IPS-NIHi11 (cell line): Measurements from ENCODE around the gene FBXL16.

Experiments used
- DNase-seq: peaks from one replicate; pipeline ENCODE4 v3.0.0; 2012; ENCODE audit warnings: mixed read lengths, low spot score

The FBXL16 gene

GRCh38 chr16:676913-677312 is 28.7 kb downstream of the FBXL16 start:
- no peak for DNase-seq

DNA sequence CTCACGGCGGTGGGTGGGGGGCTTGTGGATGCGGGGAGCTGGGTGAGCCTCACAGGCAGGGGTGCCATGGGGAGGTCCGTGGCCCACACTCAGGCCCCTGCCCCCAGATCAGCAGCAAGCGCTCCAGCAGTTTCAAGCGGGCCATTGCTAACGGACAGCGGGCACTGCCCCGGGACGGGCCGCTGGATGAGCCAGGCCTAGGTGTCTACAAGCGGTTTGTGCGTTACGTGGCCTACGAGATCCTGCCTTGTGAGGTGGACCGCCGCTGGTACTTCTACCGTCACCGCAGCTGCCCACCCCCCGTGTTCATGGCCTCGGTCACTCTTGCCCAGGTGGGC is 29.1 kb downstream of the FBXL16 start:
- no peak for DNase-seq

DNA sequence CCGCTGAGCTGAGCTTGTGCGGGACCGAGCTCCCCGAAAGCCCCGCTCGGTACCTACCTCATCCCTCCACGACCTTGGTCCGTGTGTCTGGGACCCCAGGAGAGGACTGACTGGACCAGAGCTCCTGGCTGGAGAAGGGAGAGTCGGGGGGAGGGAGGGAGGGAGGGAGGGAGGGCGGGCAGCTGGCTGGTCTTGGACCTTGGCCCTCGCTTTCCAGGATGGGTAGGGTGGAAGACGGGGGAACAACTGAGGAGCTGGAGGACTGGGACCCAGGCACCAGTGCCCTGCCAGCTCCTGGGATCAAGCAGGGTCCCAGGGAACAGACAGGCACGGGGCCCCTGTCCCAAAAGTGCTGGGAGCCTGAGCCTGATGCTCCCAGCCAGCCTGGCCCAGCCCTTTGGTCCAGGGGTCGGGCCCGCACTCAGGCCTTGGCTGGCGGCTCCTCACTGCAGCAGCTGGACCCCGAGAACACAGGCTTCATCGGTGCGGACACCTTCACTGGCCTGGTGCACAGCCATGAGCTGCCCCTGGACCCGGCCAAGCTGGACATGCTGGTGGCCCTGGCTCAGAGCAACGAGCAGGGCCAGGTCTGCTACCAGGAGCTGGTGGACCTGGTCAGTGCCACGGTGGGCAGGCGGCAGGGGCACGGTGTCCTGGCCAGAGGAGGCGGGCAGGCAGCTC is 29.6 kb downstream of the FBXL16 start:
- DNase-seq: no peak

GRCh38 chr16:674968-675883 is 30.4 kb downstream of the FBXL16 start, which contains the start of gene RHBDL1:
Gene RHBDL1, plus strand, starts transcription at chr16:675671. Its CDS starts 120 bp downstream, at chr16:675791.
- DNase-seq: peak; percentile 64

- no peak for DNase-seq
Measured at GRCh38 chr16:674214-674881, 31.3 kb downstream of the FBXL16 start.

DNA sequence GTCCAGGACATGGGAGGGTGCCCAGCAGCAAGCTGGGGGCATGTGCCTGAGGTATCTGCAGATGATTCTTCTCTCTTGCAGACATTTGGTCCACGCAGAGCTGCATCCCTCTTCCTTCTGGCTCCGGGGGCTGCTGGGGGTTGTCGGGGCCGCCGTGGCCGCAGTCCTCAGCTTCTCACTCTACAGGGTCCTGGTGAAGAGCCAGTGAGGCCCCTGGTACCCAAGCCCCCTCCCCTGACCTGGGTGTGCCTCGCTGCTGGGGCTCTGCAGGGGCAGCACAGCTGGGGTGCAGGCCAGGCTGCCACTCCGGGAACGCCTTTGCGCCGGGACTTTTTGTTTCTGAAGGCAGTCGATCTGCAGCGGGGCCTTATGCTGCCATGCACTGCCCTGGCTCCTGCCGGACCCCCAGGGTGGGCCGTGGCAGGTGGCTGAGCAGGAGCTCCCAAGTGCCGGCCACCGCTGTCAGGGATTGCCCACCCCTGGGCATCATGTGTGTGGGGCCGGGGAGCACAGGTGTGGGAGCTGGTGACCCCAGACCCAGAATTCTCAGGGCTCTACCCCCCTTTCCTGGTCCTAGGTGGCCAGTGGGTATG is 32.1 kb downstream of the FBXL16 start:
- no peak for DNase-seq

GRCh38 chr16:672851-673250 is 32.8 kb downstream of the FBXL16 start:
- no peak for DNase-seq

- no peak for DNase-seq
Measured at GRCh38 chr16:672371-672770, 33.2 kb downstream of the FBXL16 start.

GRCh38 chr16:671353-672131 is 34.1 kb downstream of the FBXL16 start:
- no peak for DNase-seq

DNA sequence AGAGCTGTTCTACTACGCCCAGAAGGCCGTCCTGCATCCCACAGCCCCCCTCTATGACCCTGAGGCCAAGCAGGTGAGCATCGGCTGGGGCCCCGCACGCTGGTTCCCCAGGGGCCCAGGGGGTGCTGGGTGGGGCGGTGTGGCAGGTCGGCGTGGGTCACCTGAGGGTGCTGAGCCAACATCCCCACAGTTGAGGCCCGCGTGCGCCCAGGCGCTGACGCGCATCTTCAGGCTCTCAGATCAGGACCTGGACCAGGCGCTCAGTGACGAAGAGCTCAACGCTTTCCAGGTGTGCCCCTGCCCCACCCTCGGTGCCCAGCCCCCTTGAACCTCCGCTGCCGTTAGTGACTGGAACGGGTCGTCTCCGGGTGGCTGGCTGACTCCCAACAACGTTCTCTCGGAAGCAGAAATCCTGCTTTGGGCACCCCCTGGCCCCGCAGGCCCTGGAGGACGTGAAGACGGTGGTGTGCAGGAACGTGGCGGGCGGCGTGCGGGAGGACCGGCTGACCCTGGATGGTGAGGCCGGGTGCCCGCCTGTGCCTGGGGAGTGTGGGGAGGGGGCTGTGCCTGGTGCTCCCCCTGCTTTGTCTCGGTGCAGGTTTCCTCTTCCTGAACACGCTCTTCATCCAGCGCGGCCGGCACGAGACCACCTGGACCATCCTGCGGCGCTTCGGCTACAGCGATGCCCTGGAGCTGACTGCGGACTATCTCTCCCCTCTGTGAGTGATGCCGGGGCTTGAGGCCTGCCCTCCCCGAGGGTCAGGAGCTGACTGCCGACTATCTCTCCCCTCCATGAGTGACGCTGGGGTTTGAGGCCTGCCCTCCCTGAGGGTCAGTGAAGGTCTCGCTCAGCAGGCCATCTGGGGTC is 34.9 kb downstream of the FBXL16 start:
- no peak for DNase-seq

DNA sequence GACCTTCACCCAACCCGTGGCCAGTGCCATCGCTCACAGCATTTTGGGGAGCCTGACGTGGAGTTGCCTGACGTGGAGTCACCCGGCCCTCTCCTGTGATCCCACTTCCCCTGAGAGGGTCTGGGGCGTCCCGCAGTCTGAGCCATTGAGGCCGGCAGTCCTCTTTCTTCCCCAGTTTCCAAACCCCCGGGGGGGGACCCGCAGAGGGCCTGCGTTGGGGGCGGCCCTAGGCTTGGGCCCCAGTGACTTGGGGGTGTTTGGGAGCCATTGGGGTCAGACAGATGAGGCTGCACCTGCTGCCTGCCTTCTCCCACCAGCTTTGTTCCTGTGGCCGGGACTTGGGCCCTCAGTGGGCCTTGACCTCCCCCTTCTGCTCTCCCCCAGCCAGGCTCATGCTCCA is 35.9 kb downstream of the FBXL16 start:
- DNase-seq: no peak

DNA sequence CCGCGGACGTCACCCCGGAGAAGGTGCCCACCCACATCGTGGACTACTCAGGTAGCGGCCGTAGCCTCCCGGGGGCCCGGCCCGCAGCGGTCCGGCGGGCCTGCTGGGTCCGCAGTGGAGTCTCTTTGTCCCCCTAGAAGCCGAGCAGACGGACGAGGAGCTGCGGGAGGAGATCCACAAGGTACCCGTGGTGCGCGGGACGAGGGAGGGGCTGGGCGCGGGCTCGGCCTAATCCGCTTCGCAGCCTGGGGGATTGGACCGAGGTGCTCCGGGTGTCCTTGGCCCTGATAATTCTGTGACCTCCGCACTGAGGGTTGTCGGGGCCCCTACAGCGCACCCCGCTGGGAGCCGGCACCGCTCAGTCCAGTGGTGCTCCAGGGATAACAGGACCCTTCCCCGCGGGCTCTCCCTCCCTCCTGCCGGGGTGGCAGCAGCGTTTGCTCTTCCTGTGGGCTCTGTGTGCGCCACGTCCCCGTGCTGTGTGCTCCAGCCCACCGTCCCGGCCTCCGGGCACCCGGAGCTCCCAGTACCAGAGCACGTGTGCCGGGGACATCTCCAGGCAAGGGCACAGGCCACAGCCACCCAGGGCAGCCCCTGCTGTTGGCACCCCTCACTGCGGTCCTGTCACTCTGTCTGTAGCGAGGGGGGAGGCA is 37.0 kb downstream of the FBXL16 start:
- DNase-seq: no peak

GRCh38 chr16:667780-668518 is 37.7 kb downstream of the FBXL16 start, which contains the start of gene RHOT2:
Gene RHOT2, plus strand, starts transcription at chr16:668132. Its CDS starts 68 bp downstream, at chr16:668200.
- peak; percentile 92 for DNase-seq

GRCh38 chr16:667113-667779 is 38.4 kb downstream of the FBXL16 start:
- no peak for DNase-seq

DNA sequence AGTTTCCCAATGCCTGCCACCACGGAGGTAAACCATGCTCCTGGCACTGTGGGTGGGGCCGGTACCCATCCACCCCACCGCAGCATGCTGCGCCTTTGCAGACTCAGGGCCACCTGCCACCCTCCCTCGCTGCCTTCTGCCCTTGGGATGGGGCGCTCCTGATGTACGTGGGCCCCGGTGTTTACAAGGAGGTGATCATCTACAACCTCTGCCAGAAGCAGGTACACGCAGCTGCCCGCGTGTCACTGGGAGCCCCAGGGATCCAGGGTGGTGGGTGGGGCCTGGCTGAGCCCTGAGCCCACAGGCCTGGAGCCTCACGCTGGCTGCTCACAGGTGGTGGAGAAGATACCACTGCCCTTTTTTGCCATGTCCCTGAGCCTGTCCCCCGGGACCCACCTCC is 39.0 kb downstream of the FBXL16 start:
- no peak for DNase-seq

GRCh38 chr16:662597-662996 is 43.0 kb downstream of the FBXL16 start:
- DNase-seq: no peak

- DNase-seq: no peak
Measured at GRCh38 chr16:662095-662494, 43.5 kb downstream of the FBXL16 start.

GRCh38 chr16:661184-661821 is 44.3 kb downstream of the FBXL16 start:
- no peak for DNase-seq
